HG03439 (cell line): ENCODE measurements around the gene PCBD2.
"Not testable (repeated sequence)": the region's sequence is repeated elsewhere in the genome, so short reads cannot be mapped to it uniquely, and the experiment has no call there.

ENCODE experiments used
- ATAC-seq: cut with Tn5 transposase; IDR thresholded peaks from one replicate; pipeline ENCODE4 v1.9.1; 2021; ENCODE audit warnings: mild to moderate bottlenecking, moderate library complexity; ENCODE audit not compliant: unreplicated experiment

Gene PCBD2

DNA sequence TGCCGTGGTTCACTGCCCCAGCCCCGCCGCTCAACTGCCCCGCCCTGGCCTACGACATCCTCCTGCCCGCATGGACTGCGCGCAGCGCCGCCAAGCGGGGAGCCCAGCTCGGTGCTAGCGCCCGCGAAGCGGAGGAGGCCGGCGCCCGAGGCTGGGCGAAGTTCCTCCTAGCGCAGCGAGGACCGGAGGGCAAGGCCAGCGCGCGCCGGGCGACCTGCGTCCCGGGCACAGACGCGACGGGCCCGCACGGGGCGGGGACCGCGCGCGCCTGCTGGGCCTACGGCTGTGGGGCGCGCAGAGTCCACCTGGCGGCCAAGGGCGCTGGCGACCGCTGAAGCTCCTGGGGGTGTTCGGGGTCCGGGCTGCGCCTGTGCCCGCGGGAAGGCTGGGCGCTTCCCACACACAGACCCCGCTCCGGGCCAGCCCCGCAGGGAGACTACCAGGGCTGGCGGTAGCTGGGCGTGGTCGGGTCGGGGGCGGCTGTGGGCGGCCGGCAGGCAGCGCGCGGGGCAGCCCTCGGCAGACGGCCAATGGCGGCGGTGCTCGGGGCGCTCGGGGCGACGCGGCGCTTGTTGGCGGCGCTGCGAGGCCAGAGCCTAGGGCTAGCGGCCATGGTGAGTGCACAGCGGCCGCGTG lies at the start of gene PCBD2:
TSS of gene PCBD2 (plus strand) at position 522 of the 636 bp plus-strand sequence. CDS start at position 531, 9 bp downstream.
- ATAC-seq = peak; percentile 76

DNA sequence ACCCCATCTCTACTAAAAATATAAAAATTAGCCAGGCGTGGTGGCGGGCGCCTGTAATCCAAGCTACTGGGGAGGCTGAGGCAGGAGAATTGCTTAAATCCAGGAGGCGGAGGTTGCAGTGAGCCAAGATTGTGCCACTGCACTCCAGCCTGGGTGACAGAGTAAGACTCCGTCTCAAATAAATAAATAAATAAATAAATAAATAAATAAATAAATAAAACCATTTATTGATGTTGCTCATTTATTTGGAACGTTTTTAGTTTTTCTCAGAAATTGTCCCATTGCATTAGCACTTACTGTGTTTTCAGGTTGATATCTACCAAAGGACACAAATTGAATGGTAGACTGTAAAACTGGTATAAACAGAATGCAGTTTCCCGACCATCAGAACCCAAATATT lies 48.5 kb upstream of the PCBD2 start:
- ATAC-seq = not testable (repeated sequence)

DNA sequence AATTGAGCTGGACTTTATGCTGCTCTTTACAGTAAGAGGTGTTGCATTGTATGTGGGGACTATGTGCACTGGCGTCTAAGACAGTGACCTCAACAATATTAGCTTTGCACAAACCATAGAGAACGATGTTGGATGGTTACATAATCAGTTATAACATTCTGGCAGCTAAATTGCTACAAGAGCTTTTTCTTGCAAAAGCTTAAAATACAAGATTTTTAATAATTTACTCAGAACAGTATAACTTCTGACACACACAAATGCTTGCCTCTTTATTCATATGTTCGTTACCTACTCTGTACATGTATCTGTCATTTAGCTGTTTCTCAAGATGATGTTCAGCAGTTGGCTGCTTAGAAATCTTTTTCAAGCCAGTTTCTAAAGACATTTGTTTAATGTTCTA lies 47.5 kb upstream of the PCBD2 start:
- no peak for ATAC-seq

DNA sequence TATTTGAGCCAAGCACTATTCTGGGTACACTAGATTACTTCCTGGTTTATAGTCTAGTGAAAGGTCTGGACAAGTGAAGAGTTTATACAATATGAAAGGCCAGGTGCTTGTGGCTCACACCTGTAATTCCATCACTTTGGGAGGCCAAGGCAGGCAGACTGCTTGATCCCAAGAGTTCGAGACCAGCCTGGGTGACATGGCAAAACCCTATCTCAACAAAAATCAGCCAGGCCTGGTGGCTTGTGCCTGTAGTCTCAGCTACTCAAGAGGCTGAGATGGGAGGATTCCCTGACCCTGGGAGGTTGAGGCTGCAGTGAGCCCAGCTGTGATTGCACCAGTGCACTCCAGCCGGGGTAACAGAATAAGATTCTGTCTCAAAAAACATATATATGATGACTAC lies 40.2 kb upstream of the PCBD2 start:
- ATAC-seq = no peak

DNA sequence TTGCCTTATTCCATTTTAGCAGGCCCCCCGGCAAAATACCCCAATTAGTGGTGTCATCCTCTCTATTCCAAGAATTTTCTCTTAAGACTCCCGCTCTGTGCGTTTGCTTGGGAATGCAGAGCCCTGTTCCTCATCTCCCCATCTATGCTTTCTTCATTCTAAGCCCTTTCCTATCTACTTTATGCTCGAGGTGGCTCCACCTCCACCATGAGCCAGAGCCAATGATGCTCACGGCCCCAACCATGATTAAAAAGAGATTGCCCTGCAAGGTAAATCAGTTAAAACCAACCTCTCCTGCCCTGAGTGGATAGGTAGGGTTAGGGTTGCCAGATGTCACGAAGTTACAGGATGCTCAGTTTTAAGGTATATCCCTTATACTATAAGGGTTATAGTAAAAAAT lies 31.4 kb upstream of the PCBD2 start:
- no peak for ATAC-seq

DNA sequence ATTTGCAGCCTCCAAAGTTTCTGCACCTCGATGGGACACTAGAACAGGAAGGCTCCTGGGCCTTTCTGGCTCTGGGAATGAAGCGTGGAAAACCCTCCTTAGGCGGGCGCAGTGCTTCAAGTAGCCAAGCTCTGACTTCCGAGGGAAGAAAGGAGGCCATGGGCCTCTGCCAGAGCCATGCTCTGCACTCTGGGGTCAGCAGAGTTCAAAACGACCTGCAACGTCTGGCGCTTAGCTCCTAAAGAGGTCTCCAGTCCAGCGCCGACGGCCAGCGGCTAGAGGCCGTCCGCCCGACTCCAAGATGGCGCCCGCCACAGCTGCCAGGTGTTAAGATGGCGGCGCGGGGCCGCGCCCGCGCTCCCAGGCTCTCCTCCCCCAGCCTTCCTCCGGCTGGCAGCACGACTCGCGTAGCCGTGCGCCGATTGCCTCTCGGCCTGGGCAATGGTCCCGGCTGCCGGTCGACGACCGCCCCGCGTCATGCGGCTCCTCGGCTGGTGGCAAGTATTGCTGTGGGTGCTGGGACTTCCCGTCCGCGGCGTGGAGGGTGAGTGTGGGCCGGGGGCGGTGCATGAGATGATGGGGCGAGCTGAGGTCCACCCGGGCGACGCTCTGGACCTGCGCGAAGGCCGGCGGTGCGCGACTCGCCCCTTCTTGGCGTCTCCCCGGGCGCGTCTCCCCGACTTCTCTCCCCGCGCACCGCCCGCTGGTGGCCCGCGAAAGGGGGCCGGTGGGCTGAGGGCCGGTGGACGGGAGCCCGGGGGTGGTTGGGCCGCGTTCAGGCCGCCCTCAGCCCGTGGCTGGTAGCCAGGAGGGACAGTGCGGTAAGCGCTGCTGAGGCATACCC lies 30.7 kb upstream of the PCBD2 start, which contains the start of gene TXNDC15:
TSS of gene TXNDC15 (plus strand) at position 385 of the 844 bp plus-strand sequence. CDS start at position 442, 57 bp downstream.
- peak; percentile 73 for ATAC-seq

DNA sequence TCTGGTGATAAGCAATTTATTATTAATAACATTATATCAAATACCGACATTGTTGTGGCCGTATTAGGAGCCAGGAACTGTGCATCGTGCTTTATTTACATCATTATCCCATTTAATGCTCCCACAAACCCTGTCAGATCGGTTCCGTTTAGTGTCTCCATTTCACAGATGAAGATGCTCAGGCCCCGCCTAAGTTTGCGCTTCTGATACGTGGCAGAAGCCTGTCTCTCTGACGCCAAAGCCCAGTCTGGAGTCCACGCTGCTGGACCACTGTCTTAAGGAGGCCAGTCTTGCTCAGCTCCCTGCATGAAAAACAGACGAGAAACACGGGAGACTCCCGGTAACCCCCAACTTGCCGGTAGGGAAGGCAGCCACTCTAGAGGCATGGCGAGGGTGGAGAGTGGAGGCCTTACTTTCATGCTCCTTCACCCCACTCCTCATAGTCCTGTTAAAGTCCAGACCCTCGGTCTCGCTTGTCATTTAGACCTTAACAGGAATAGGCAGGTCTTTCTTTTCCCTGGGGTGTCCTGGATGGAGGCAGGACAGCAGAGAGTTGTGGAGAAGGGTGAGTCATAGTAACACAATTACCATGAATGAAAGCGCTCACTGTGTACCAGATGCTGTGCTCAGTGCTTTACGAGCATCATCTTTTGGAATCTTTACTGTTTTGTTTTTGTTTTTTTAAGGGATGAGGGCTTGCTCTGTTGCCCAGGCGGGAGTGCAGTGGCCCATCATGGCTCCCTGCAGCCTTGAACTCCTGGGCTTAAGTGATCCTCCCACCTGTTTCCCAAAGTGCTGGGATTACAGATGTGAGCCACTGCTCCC lies 29.9 kb upstream of the PCBD2 start:
- ATAC-seq = no peak

DNA sequence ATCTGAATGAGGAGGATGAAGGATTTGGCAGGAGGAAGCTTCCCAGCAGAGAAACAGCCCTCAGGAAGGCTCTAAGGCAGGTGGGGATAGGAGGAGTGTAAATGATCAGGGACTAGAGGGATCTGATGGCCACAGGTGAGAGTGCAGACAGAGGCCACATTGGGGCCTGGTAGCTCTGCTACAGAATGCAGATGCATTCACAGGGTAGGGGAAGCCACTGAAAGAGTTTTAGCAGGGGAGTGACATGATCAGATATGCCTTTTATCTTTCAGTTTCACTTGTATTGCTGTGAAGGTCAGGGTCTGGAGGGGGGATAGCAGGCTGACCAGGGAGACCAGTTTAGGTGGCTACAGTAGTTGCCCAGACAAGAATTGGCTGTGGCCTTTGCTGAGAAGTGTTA lies 27.8 kb upstream of the PCBD2 start:
- no peak for ATAC-seq

DNA sequence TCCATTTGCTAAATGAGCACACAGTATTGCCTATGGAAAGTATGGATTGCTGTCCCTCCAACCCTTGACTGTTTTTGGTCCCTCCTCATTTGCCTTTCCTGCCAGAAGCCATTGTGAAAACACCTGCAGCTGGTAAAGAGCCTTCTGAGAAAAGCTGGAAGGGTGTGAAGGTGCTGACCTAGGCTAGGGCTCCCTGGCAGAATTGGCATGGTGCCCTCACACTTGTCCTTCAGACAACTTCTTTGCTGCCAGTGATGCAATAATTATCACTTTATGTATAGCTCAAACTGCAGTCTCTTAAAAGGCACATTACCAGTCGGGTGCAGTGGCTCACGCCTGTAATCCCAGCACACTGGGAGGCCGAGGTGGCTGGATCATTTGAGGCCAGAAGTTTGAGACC lies 26.5 kb upstream of the PCBD2 start:
- ATAC-seq = no peak

DNA sequence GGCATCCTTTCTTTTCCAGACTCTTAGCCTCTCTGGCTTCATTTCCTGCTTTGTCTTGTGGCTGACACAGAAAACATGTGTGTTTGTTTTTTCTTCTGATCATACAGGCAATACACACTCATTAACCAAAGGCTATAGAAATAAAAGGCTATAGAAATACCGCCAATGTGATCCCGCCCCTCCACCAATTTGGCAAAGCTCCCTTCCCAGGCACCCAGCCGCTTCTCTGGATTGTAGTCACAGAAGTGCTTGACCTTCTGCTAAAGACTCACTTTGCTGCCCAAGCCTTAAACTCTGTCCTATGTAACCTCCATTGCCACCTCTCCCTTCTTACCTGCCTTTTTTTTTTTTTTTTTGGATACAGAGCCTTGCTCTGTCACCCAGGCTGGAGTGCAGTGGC lies 25.5 kb upstream of the PCBD2 start:
- ATAC-seq = no peak

DNA sequence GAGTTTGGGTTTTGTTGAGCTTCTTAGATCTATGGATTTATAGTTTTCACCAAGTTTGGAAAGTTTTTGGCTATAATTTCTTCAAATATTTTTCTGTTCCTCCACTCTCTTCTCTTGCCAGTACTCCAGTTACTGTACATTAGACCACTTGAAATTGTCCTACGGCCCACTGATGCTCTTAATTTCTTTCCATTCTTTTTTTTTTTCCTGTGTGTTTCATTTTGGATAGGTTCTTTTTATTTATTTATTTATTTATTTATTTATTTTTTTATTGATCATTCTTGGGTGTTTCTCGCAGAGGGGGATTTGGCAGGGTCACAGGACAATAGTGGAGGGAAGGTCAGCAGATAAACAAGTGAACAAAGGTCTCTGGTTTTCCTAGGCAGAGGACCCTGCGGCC lies 24.0 kb upstream of the PCBD2 start:
- not testable (repeated sequence) for ATAC-seq

DNA sequence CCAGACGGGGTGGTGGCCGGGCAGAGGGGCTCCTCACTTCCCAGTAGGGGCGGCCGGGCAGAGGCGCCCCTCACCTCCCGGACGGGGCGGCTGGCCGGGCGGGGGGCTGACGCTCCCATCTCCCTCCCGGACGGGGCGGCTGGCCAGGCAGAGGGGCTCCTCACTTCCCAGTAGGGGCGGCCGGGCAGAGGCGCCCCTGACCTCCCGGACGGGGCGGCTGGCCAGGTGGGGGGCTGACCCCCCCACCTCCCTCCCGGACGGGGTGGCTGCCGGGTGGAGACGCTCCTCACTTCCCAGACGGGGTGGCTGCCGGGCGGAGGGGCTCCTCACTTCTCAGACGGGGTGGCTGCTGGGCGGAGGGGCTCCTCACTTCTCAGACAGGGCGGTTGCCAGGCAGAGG lies 23.2 kb upstream of the PCBD2 start:
- not testable (repeated sequence) for ATAC-seq

DNA sequence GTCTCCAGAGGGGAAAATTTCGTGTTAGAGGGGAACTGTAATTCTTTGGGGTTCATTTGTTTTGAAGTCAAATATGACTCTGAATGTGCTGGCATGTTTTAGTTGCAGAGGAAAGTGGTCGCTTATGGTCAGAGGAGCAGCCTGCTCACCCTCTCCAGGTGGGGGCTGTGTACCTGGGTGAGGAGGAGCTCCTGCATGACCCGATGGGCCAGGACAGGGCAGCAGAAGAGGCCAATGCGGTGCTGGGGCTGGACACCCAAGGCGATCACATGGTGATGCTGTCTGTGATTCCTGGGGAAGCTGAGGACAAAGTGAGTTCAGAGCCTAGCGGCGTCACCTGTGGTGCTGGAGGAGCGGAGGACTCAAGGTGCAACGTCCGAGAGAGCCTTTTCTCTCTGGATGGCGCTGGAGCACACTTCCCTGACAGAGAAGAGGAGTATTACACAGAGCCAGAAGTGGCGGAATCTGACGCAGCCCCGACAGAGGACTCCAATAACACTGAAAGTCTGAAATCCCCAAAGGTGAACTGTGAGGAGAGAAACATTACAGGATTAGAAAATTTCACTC lies 17.3 kb upstream of the PCBD2 start:
- no peak for ATAC-seq

DNA sequence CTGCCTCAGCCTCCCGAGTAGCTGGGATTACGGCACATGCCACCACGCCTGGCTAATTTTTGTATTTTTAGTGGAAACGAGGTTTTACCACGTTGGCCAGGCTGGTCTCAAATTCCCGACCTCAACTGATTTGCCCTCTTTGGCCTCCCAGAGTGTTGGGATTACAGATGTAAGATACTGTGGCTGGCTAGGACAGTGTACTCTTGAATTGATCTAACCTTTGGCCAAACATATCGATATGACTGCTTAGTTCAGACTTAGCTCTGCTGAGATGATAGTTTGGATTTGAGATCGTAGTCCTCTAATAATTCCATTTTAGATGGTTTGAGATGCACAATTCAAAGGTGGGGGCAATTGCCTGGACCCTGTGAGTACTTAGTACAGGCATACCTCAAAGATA lies 15.6 kb upstream of the PCBD2 start:
- no peak for ATAC-seq

DNA sequence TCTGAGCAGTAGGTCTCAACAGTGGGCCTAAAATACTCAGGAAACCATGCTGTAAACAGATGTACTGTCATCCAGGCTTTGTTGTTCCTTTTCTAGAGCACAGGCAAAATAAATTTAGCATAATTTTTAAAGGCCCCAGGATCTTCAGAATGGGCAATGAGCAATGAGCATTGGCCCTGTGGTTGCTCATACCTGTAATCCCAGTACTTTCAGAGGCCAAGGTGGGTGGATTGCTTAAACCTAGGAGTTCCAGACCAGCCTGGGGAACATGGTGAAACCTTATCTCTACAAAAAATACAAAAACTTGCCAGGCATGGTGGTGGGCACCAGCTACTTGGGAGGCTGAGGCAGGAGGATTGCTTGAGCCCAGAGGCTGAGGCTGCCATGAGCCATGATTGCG lies 13.5 kb upstream of the PCBD2 start:
- ATAC-seq = no peak

DNA sequence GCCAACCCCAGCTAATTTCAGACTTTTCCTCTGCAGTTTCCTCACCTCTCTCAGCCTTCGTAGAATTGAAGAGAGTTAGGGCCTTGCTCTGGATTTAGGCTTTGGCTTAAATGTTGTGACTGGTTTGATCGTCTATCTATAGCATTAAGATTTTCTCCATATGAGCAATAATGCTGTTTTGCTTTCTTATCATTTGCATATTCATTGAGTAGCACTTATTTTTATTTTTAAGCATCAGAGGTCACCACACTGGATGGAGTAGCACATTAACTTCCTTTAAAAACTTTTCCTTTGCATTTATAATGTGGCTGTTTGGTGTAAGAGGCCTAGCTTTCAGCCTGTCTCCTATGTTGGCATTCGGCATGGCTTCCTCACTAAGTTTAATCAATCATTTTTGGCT lies 12.6 kb upstream of the PCBD2 start:
- ATAC-seq = no peak

DNA sequence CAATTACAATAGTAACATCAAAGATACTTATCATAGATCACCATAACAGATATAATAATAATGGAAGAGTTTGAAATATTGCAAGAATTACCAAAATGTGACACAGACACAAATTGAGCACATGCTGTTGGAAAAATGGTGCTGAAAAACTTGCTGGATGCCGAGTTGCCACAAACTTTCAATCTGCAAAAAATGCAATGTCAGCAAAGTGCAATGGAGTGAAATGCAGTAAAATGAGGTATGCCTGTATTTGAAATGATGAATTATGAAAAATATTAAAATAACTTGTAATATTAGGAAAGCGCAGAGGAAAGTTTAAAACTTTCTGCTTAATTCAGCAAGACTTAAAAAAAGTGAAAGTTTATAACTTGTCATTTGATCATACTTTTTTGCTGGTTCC lies 12.0 kb upstream of the PCBD2 start:
- no peak for ATAC-seq

DNA sequence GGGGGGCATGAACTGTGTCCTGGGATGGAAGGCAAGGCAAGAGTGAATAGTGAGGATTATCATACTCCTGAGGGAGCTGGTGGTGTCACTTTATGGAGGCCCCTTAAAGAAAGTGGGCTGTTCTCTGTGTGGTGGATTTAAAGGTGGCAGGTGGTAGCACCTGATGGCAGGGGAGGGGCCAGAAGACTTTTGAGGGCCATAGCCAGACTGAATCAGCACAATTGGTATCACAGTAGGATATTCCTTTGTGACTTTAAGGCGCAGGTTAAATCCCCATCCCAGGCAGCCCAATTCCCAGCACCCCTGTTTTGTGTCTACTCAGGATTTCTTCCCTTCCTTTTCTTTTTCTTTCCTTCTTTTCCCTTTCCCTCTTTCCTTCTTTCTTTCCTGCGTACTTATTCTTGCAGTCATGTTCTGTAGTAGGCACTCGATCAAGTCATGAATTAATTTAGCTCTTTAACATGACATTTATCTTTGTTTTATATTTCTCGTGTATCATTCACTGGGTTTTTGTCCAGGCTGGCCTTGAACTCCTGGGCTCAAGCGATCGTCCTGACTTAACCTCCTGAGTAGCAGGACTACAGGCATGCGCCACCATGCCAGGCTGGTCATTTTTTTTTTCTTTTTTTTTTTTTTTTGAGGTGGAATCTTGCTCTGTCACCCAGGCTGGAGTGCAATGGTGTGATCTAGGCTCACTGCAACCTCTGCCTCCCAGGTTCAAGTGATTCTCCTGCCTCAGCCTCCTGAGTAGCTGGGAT lies 11.0 kb upstream of the PCBD2 start:
- no peak for ATAC-seq

DNA sequence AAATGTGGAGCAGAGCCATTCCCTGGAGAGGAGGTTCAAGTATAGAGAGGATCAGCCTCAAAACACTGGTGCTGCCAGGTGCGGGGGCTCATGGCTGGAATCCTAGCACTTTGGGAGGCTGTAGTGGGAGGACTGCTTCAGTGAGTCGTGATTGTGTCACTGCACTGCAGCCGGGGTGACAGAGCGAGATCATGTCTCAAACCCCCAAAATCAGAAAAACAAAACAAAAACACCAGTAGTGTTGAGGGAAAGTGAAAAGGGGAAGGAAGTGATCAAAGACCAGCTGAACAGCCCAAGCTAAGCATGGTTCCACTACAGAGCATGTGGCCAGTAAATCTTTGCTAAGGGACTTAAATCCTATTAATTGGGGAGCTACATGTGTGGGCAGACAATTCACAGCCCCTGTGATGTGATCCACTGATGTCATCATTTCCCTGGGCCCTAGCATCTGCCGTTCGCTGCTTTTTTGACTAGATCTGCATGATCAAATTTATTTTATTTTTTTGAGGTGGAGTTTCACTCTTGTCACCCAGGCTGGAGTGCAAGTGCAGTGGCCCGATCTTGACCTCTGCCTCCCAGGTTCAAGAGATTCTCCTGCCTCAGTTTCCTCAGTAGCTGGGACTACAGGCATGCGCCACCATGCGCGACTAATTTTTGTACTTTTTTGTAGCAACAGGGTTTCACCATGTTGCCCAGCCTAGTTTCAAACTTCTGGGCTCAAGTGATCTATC lies 2.7 kb upstream of the PCBD2 start:
- ATAC-seq = no peak
